ENCODE data around the gene PTCD3. TPM values are rescaled to one million over a fixed set of nuclear protein-coding genes. Genes with fewer than 3 reads are reported as not detected.
A peak's percentile ranks its signal among the peaks of the same experiment; 100 is the strongest.

Gene PTCD3
- total RNA-seq, 1 donor from 2014 or later, result 146 TPM

DNA sequence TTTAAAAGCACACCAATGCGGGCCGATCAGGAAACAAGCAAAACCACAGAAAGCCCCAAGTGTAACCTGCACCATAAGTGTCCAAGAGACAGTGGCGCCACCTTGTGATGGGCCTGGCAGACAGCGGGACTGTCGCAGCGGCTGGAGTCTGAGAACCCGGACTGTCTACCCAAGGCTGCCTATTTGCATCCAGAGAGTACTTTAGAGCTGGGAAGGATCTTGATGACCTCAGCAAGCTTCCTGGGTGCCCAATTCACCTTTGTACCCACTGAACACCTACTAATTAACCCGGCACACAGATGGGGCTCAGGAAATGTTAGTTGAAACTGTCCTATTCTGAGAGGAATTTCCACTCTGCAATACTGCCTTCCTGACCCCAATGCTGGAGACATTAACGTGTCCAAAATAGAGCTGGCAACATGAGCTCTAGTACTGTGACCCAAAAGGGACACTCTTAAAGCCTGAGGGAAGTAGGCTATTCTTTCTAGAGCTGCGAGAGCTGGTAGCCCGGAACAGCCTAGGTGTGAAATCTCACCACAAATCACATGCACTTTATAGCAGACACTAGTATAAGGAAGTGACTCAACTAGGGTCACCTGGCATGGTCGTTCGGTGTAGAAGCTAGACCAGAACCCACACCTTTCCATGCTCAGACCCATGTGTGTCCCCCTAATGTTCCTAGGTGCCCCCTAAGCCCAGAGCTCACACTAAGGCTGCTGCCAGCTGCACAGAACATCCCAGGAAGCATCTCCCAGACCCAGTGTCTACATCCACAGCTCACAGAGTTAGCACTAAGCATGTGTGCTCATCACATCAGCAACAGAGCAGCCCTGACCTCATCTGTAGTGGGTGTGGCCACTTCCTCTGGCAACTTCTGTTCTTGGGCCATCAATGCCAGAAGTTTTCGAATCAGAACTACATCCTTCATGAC is 25.8 kb upstream of the PTCD3 start:
- DNase-seq (ENCODE audit: low spot score), result peak; percentile 91
- intact Hi-C loops (cut with DNase I), result loop anchor here (1.0 to 10.0 kb wide), 3 partner anchors 55 to 253 kb away; partner anchors contain the start of gene ST3GAL5

DNA sequence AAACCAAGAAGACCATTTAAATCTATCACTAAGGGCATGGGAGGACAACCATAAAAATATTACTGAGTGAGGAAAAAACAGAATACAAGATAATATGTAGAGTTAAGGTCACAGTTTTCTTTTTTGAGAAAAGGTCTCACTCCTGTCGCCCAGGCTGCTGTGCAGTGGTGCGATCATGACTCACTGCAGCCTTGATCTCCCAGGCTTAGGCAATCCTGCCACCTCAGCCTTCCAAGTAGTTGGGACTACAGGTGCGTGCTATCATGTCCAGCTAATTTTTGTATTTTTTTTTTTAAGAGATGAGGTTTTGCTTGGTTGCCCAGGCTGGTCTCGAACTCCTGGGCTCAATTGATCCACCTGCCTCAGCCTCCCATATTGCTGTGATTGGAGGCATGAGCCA is 24.3 kb upstream of the PTCD3 start:
- intact Hi-C loops (cut with DNase I), result loop anchor here (2.0 kb wide), 1 partner anchor 193 kb away; the partner anchor contains the start of gene ST3GAL5
- DNase-seq (ENCODE audit: low spot score), result no peak

DNA sequence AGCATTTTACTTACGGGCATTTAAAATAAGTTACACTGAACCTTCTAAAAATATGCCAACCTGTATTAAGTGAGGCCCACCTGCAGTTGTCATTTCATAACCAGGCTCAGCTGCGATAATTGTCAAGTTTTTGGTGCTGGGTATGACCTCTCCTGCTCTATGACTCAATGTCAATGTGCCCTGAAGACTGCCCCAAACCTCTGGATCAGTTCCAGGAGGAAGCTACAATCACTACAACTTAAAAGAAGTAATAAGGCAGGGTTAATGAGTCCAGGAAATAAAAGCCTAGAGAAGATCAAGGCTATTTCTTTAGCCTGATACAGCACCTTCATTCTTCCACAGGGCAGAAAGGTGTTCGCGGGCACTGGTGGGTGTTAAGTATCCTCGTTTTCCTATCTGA is 23.3 kb upstream of the PTCD3 start:
- intact Hi-C loops (cut with DNase I), result no loop called here
- no peak for DNase-seq (ENCODE audit: low spot score)

DNA sequence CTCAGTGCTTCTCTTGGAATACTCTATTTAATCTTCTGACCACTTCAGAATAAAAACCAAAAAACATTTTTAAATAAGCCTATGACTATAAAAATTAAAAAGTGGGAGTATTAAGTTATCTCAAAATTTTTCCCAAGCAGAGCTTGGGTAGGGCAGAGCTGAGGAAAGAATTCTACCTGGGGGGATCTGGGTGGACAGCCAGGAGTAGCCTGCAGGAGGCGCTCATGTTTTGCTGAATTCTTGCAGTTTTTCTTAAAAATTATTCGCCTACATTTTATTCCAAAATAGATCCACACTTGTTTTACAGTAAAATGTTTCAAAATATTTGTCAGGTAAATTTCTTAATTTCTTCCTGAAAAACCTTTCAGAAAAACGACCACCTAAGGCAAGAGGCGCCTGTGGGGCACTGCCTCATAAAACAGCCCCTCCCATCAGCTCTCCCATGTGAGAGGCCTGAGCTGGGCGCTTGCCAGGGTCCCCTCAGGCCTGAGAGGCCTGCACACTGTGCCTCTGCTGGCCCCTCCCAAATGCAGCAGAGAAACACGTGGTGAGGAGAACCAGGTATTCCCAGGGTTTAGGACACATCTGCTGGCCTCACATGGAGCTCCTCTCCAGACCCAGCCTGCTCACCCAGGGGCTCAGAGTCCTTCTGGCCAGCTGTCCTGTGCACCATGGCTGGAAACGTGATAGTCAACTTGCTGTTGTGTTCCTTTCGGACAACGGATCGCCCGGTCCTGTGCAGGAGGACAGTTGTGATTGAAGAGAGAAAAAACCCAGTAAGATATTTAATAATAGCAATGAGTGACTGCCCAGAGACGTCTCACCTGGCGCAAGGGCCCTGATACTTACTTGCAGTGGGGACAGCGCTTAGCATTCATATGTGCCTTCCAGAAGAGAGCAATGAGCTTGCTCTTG is 17.8 kb upstream of the PTCD3 start:
- intact Hi-C loops (cut with DNase I), result no loop called here
- no peak for DNase-seq (ENCODE audit: low spot score)

DNA sequence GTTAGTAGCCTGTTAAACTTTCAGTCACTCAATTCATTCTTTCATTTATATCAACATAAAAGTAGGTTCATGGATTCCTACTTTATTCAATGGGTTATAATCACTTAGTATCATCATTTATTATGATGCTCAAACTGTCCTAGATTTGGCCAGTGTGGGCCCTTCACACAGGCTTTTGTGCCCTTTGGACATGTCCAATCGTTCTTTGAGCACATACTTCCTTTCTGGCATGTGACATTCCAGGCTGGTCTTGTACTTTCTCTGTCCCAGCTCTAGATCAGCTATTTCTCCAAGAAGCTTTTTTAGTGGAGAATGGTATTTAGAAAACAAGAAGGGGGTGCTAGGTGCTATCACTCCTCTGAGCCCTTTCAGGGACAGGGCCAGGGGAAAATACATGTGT is 11.8 kb upstream of the PTCD3 start:
- DNase-seq (ENCODE audit: low spot score), result no peak
- intact Hi-C loops (cut with DNase I), result no loop called here

DNA sequence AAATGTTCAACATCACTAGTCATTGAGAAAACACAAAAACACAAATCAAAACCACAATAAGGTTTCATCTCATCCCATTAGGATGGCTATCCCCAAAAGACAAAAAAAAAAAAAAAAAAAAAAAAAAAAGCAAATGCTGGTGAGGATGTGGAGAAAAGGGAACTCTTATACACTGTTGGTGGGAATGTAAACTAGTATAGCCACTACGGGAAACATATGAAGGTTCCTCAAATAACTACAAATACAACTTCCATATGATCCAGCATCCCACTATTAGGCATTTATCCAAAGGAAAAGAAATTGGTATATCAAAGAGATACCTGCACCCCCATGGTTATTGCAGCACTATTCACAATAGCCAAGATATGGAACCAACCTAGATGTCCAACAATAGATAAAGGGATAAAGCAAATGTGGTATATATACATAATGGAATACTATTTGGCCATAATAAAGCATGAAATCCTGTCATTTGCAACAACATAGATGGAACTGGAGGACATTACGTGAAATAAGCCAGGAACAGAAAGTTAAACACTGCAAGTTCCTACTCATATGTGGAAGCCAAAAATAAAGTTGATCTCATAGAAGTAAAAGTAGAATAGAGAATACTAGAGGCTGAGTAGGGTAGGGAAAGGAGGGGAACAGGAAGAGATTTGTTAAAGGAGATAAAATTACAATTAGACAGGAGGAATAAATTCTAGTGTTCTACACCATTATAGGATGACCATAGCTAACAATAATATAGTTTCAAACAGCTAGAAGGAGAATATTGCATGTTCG is 8.7 kb upstream of the PTCD3 start:
- DNase-seq (ENCODE audit: low spot score), result no peak
- intact Hi-C loops (cut with DNase I), result no loop called here

DNA sequence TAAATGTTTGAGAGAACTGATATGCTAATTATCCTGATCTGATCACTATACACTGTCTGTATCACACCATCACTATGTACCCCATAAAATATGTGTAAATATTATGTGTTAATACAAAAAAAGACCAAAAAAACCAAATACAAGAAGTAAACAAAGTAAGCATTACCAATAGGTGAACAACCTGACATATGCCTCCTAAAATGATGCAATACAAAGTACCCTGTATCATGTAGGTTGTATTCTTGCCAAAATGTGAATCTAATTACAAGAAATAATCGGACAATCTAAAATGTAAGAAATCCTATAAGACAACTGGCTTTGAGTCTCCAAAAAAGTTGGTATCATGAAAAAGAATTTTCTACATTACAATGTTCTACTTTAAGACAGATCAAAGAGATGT is 8.1 kb upstream of the PTCD3 start:
- intact Hi-C loops (cut with DNase I), result no loop called here
- DNase-seq (ENCODE audit: low spot score), result no peak

DNA sequence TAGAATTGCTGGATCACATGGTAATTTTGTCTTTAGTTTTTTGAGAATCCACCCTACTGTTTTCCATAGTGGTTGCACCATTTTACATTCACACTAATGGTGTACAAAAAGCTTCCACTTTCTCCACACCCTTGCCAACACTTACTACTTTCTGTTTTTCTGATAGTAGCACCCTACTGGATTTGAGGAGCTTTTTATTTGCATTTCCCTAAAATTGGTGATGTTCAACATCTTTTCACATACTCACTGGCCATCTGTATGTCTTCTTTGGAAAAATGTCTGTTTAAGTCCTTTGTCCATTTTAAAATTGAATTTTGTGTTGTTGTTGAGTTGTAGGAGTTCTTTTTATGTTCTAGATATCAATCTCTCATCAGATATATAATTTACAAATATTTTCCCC is 3.9 kb upstream of the PTCD3 start:
- intact Hi-C loops (cut with DNase I), result no loop called here
- no peak for DNase-seq (ENCODE audit: low spot score)

DNA sequence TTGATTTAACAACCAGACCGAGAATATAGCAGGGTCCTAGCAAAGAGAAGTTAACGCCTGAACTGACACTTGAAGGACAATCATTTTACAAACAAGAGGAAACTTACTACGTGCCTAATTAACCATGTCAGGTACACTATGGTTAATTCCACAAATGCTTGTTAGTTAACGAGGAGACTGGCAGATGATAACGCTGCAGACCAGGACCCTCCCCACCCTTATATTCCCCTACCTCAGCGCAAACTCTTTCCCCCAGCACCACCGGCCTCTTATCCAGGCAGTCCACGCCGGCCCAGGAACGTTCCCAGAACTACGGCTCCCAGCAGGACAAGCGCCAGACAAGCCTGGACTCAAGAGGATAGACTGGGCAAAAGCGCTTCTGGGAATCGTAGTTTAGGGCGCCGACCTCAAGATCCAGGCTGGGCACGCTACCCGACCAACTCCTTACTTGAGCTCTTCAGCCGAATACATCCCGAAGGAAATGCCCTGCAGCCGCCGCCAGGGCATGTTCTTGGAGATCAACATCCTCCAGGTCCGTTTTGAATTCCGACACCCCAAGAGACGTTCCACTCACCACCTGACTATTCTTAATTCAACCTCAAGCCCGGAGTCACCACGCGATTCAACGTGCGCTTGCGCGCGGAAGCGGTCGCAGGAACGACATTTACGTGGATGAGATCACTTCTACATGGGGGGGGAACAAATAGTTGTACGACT is 625 bp upstream of the PTCD3 start, which contains the start of gene POLR1A:
TSS of gene POLR1A (minus strand) at position 635 of the 717 bp plus-strand sequence. CDS start at position 525, 110 bp downstream.
- DNase-seq (ENCODE audit: low spot score), result peak; percentile 94
- intact Hi-C loops (cut with DNase I), result no loop called here

DNA sequence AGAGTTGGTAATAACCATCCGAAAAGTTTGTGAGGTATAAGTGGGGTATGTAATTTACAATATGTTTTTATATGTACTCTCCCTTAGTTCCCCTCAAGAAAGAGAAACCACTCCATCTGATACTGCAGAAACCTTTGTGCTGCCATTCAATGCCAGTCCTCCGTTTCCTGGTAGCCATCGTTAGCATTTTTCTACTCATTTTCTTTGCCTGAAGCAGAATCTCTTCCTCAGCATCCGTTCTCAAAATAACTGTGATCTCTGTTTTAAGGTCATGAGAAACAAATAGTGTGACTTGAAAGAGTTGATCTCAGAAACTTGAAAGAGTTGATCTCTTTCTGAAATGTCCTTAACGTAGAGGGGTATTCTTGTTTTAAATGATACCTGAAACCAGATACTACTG is 996 bp downstream of the PTCD3 start:
- intact Hi-C loops (cut with DNase I), result no loop called here
- no peak for DNase-seq (ENCODE audit: low spot score)

DNA sequence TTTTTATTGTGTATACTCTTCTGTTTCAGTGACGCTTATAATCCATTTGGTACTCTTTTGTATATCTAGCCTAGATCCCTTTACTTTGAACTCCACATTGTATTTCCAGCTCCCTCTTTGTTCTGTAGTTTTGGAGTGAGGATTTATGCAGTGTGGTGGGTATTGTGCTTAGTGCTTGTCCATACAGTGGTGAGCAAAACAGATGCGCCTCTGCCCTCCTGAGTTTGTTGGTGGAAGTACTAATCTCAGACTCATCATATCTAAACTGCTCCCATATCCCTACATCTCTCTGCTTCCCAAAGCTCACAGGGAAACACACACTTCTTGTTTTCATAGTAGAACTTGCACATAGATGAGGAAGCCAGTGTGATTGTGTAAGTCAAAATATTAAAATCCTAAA is 12.1 kb downstream of the PTCD3 start:
- intact Hi-C loops (cut with DNase I), result no loop called here
- no peak for DNase-seq (ENCODE audit: low spot score)

DNA sequence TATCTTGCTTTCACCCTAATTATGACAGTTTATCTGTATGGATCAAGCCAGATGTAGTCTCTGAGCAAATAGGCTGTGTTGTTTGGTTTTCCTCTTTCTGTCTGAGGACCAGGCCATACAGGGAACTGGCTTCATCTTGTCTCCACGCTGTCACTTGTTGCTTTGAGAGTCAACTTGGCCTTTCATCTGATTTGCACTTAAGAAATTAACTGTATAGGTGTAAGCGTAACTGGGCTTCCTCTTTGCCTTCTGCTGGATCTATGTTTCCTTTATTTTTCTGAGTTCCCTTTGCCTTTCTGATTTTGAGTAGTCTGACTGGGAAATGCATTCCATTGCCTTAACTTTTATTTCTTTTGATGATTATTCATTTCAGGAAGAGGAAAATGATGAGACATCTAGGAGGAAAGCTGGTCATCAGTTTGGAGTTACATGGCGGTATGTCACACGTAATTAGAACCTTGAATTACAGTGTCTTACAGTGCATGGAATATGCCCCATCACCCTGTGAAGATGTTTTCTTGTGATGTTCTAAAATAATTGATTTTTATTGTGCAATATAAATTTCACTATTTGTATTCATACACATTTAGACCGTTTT is 17.4 kb downstream of the PTCD3 start:
- no peak for DNase-seq (ENCODE audit: low spot score)
- intact Hi-C loops (cut with DNase I), result no loop called here

DNA sequence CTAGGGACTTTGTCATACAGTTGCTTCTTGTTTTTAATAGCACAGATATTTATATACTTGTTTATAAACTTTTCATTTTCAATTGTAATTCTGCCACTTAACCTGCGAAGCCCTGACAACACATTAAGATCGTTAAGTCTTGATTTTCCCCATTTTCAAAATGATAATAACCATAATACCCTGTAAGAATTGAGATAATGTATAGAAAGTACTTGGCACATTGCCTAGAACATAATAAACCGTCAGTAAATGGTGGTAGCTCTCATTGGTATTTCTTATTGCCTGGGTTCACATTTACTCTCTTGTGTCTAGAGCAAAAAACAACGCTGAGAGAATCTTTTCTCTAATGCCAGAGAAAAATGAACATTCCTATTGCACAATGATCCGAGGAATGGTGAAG is 18.6 kb downstream of the PTCD3 start:
- DNase-seq (ENCODE audit: low spot score), result no peak
- intact Hi-C loops (cut with DNase I), result no loop called here

DNA sequence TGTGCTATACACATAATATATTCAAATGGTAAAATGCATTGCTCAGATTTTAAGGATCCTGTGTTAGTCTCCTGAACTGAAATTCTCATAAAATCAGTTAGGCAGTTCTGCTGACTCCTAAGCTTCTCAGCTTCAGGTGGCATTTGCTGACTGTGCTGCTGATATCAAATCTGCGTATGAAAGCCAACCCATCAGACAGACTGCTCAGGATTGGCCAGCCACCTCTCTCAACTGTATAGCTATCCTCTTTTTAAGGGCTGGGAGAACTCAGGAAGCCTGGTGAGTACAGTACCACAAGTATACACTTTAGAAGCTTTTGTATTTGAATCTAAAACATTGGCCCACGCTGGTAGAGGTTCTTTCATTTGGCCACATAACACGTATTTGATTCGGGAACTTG is 28.7 kb downstream of the PTCD3 start:
- intact Hi-C loops (cut with DNase I), result no loop called here
- DNase-seq (ENCODE audit: low spot score), result no peak

DNA sequence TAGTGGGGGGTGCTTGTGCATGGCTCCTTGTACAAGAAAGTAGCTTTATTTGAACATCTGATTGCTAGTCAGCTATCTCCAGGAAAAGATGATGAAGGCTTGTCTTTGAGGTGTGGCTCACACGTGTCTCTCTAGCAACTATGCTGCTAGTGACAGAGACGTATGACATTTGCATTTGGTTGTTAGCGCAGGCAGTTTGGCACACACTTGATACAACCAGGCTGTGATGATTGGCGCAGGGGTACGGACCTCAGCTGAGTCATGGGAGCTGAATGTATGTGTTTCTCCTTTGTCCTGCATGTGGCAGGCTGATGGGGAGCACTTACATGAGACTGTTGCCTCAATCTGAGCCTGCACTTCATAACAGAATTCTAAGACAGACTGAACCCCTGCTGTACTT is 29.6 kb downstream of the PTCD3 start:
- DNase-seq (ENCODE audit: low spot score), result no peak
- intact Hi-C loops (cut with DNase I), result no loop called here

DNA sequence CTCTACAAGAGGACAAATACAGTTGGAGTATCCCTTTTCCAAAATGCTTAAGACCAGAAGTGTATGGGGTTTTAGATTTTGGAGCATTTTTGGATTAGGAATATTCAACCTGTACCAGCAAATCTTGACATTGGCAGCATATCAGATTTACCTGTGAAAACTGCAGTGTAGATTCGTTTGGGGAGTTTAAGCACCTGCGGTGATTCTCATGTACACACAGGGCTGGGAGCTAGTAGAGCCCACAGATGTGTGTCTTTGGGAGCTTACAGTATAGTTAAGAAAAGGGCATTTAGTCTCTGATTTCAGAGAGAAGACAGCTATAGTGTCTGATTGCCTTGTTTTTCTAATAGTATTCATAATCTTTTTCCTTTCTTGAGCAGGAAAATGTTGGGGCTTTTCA is 30.1 kb downstream of the PTCD3 start:
- no peak for DNase-seq (ENCODE audit: low spot score)
- intact Hi-C loops (cut with DNase I), result no loop called here

DNA sequence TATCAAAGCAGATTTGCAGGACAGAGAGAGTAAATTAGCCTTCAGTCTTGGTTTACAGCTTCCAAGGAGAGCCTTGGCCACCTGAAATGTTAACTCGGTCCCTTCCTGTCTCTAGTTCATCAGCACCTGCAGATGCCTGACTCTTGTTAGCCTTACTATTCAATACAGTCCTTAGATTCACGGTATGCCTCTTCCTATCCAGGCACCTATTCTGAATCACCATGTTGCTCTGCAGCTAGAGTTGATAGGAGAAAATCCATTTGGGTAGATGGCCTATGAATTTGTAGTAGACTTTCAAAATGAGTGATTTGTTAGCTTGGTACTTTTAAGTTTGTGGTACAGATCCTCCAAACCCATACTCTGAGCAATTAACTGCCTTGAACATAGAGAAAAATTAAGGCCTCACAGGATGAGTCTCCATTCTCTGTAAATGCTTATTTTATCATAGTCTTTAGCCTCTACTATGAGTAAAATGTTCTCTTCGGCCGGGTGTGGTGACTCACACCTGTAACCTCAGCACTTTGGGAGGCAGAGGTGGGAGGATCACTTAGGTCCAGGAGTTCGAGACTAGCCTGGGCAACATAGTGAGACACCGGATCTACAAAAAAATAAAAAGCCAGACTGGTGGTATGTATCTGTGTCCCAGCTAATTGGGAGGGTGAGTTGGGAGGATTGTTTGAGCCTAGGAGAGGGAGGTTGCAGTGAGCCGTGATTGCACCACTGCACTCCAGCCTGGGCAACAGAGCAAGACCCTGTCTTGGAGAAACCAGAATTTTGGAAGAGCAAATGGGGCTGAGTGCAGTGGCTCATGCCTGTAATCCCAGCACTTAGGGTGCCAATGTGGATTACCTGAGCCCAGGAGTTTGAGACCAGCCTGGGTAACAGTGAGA is 32.9 kb downstream of the PTCD3 start:
- intact Hi-C loops (cut with DNase I), result no loop called here

DNA sequence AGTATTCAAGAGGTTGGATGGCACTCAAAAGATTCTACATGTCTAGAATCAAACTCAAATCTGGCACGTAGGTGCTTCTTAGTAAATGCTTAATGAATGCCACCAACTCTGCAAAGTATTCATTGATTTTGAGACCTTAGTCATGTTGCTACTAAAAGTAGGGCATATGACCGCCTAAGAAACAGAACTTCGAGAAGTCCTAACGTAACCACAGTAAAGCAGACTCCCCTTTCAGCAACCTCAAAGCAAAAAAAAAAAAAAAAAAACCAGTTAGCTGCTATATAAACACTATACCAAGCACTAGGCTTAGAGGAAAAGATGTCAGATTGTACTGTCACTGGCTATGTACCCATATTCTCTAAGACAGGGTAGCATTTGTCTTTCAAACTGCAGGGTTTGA is 33.9 kb downstream of the PTCD3 start:
- no peak for DNase-seq (ENCODE audit: low spot score)
- intact Hi-C loops (cut with DNase I), result no loop called here

More for the DNA sequence above, 32.9 kb downstream of the PTCD3 start:
- DNase-seq (ENCODE audit: low spot score), result no peak

All from cardiac septum (tissue), 1 donor.